Psoas muscle (tissue), 8 donors: ENCODE measurements around the gene BANF2. TPM values are rescaled to one million over a fixed set of nuclear protein-coding genes. Genes with fewer than 3 reads are reported as not detected.

ENCODE experiments used
- ATAC-seq, 4 donors: fragments of 200-7000 bp; cut with Tn5 transposase; one replicate each; pipeline ENCODE4 v1.9.1; 2020; ENCODE audit warnings: moderate library complexity in 3 of 4, mild to moderate bottlenecking in 2 of 4
- DNase-seq, 2 donors: peaks; one replicate each; pipeline ENCODE4 v3.0.0-alpha.2; 2020
- H3K27ac ChIP-seq: fragments of 200-600 bp; one replicate; pipeline ENCODE4 v1.8.0; 2022
- H3K27me3 ChIP-seq, 3 donors: fragments of 200-600 bp in 1 of 3; one replicate each; pipeline versions ENCODE4 v1.6.1 to v1.8.0; 2013 to 2022; ENCODE audit warnings: low read length in 2 of 3, mild to moderate bottlenecking in 2 of 3, moderate library complexity in 1 of 3; ENCODE audit not compliant: insufficient read depth in 3 of 3
- H3K36me3 ChIP-seq, 2 donors: fragments of 200-600 bp in 1 of 2; one replicate each; pipeline versions ENCODE4 v1.6.1 to v1.8.0; 2013 to 2022; ENCODE audit warnings: low read depth in 1 of 2, mild to moderate bottlenecking in 1 of 2, moderate library complexity in 1 of 2; ENCODE audit not compliant: insufficient read depth in 1 of 2
- H3K4me1 ChIP-seq: fragments of 200-600 bp; one replicate; pipeline ENCODE4 v1.8.0; 2022
- H3K4me3 ChIP-seq: fragments of 200-600 bp; one replicate; pipeline ENCODE4 v1.8.0; 2022; ENCODE audit warnings: mild to moderate bottlenecking
- H3K9me3 ChIP-seq: fragments of 200-600 bp; one replicate; pipeline ENCODE4 v1.8.0; 2022
- WGBS, 3 donors: extraction: QIAGEN DNeasy Blood & Tissue Kit; methylation state at CpG; one replicate each; pipeline versions ENCODE4 v1.1.6 to v1.1.7; 2013; 5-methylcytosine and 5-hydroxymethylcytosine counted together
- intact Hi-C, 2 donors: fragments of 100-400 bp; cut with DNase I; formaldehyde crosslinking; loops; one replicate each; pipeline versions ENCODE4 v1.11.0 to v1.14.2; 2022
- polyA plus RNA-seq, 3 donors: library from polyadenylated mRNA; stranded (reverse); fragments of 200-250 nt; gene quantifications; one replicate each; pipeline ENCODE4 v1.2.3, GENCODE V29; 2013
- total RNA-seq, 4 donors: library from RNA; stranded (reverse); fragmentation: NEBNext Ultra II Directional in 2 of 4; extraction: Animal tissue kit (Norgen Biotek cat#: 25700) in 2 of 4; gene quantifications; one replicate each; pipeline versions ENCODE4 v1.2.1 to v1.2.4, GENCODE V29; 2021 to 2023
- TF ChIP-seq, protein P1 (sequence below): fragments of 200-600 bp; IDR thresholded peaks from one replicate; pipeline ENCODE4 v1.8.0; 2022; ENCODE audit warnings: antibody characterized with exemption
- donor health status: healthy with polysubstance abuse.
- donor health status: DM: no; HTN: no; CAD: no; lungs with moderate emphysema.
- donor health status: Bipolar disorder and iron deficiency.
- donor health status: healthy.
- donor health status: DM: yes; HTN: yes; CAD: no.
- donor health status: DM: no; HTN: no; CAD: no.
- donor health status: DM: no; HTN: no; CAD: no.
- donor health status: DM: yes; HTN: yes; CAD: no.

BANF2 gene
- total and polyA plus RNA-seq, 7 donors, result not detected

DNA sequence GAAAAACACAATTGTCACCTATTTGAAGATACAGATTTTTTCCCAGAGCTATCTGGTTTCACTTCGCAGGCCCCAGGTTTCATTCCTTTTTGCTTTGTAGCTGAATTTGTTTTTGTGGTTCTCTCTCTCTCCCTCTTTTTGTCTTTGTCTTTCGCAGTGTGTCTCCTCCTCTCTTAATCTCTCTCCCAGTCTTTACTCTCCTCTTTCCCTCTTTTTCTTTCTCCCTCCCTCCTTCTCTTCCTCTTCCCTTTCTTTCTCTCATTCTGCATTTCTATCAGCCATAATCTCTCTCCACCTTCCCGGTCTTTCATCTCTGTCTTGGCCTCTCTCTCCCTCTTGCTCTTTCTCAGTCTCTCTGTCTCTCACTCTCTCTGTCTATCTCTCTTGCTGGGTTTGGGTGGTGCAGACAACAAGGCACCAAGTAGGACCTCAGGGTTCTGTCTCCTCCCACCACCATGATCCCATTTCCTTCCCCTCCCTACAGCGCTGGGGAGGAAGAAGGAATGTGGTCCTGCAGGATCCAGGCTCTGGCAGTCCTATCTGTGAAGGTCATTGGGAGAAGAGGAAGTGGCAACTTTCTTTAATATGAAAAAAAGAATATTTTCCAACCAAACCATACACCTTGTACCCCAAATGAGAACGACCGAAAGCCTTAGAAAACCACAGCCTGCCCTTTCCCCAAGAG lies 63.2 kb downstream of the BANF2 start:
- no peak for DNase-seq
- intact Hi-C loops, result no loop called here
- H3K27me3 ChIP-seq, result no peaks in the 10 kb centered on the region
- WGBS, 3 donors, result 87 to 93% (median 92%) methylated on average over 6 of the region's 6 CpGs
- H3K36me3 ChIP-seq, result no peaks in the 10 kb centered on the region
- H3K4me1 ChIP-seq, result no peaks in the 10 kb centered on the region
- no peak overlapping the region for H3K27ac ChIP-seq
- H3K4me3 ChIP-seq, result no peak overlapping the region
- no peak for ATAC-seq
- TF ChIP-seq, protein P1, sequence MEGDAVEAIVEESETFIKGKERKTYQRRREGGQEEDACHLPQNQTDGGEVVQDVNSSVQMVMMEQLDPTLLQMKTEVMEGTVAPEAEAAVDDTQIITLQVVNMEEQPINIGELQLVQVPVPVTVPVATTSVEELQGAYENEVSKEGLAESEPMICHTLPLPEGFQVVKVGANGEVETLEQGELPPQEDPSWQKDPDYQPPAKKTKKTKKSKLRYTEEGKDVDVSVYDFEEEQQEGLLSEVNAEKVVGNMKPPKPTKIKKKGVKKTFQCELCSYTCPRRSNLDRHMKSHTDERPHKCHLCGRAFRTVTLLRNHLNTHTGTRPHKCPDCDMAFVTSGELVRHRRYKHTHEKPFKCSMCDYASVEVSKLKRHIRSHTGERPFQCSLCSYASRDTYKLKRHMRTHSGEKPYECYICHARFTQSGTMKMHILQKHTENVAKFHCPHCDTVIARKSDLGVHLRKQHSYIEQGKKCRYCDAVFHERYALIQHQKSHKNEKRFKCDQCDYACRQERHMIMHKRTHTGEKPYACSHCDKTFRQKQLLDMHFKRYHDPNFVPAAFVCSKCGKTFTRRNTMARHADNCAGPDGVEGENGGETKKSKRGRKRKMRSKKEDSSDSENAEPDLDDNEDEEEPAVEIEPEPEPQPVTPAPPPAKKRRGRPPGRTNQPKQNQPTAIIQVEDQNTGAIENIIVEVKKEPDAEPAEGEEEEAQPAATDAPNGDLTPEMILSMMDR, result no peak
- H3K9me3 ChIP-seq, result no peaks in the 10 kb centered on the region

DNA sequence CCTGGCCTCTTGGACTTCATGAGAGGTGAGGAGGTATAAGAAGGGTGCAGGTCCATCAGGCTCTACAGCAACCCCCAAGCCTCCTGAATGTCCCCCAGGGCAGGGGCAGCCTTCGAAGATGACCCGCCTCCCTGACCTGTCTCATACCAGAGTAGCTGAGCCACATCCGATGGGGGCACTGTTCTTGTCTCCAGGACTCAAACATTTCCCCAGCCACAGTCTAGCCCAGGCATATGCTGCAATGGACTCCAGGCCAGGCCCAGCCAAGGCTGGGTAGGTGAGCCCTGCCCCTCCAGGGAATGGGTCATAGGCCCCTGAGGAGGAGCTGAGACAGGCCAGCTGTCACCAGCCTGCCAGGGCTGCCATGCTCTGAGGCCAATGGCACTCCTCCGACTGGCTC lies 65.3 kb downstream of the BANF2 start:
- ATAC-seq, result no peak
- Histone ChIP-seq H3K27ac (no peak overlapping the region), H3K36me3 (no peaks in the 10 kb centered on the region), H3K4me3 (no peak overlapping the region), H3K9me3 (no peaks in the 10 kb centered on the region), H3K4me1 (no peaks in the 10 kb centered on the region), H3K27me3 (no peaks in the 10 kb centered on the region)
- intact Hi-C loops, result no loop called here
- DNase-seq, result no peak
- WGBS, 3 donors, result 74 to 82% (median 82%) methylated on average over 4 of the region's 4 CpGs
- TF ChIP-seq, protein P1, result no peak

- ATAC-seq (no peak), DNase-seq (no peak)
- Histone ChIP-seq H3K27me3 (no peaks in the 10 kb centered on the region), H3K27ac (no peak overlapping the region), H3K36me3 (no peaks in the 10 kb centered on the region), H3K4me3 (no peak overlapping the region), H3K9me3 (no peaks in the 10 kb centered on the region), H3K4me1 (no peaks in the 10 kb centered on the region)
- TF ChIP-seq, protein P1, result no peak
- intact Hi-C loops, result no loop called here
- 80 to 81% (median 81%) methylated on average over 7 of the region's 7 CpGs for WGBS, 3 donors
These were observed 65.8 kb downstream of the BANF2 start for GRCh38 chr20:17765584-17765983.

GRCh38 chr20:17766226-17766625 lies 66.5 kb downstream of the BANF2 start:
- no peaks in the 10 kb centered on the region for H3K36me3 ChIP-seq
- no peaks in the 10 kb centered on the region for H3K9me3 ChIP-seq
- WGBS, 3 donors, result 70 to 80% (median 76%) methylated on average over 3 of the region's 3 CpGs
- no peaks in the 10 kb centered on the region for H3K27me3 ChIP-seq
- intact Hi-C loops, result no loop called here
- TF ChIP-seq, protein P1, result no peak
- no peak overlapping the region for H3K27ac ChIP-seq
- H3K4me1 ChIP-seq, result no peaks in the 10 kb centered on the region
- DNase-seq, result no peak
- H3K4me3 ChIP-seq, result no peak overlapping the region
- ATAC-seq, result no peak

DNA sequence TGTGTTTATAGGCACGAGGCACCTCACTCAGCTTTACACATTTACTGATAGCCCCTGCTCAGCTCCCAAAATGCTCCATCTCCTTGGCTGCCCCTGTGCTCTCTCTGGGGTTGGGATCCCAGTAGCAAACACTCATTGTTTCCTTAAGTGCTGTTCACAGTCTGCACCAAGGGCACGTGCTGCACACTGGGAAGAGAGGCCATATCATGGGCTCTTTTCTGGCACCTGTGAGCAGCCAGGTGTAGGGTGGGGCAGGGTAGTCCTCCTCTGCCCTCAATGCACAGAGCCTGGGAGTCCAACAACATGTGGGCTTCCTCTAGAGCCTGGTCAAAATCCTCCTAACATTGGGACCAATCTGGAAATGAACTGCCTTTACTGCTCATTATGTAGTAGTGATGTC lies 67.9 kb downstream of the BANF2 start:
- TF ChIP-seq, protein P1, result no peak
- H3K27ac ChIP-seq, result no peak overlapping the region
- H3K9me3 ChIP-seq, result no peaks in the 10 kb centered on the region
- H3K4me1 ChIP-seq, result no peaks in the 10 kb centered on the region
- H3K36me3 ChIP-seq, result no peaks in the 10 kb centered on the region
- no peak overlapping the region for H3K4me3 ChIP-seq
- no peak for ATAC-seq
- DNase-seq, result no peak
- H3K27me3 ChIP-seq, result no peaks in the 10 kb centered on the region
- WGBS, 3 donors, result 74 to 86% (median 82%) methylated on average over 2 of the region's 2 CpGs
- intact Hi-C loops, result no loop called here
